NCI-H187 (cell line): ENCODE results near the gene MAN1A1.

Experiments
- DNase-seq, 2 experiments: peaks; one replicate each; lab custom pipeline; 2025; lab: John Stamatoyannopoulos, UW

MAN1A1 gene

GRCh38 chr6:119142041-119142440 is 207.5 kb downstream of the MAN1A1 start:
- DNase-seq = no peak

- no peak for DNase-seq
Measured at GRCh38 chr6:119140196-119141140, 209.1 kb downstream of the MAN1A1 start.

GRCh38 chr6:119138906-119139541 is 210.5 kb downstream of the MAN1A1 start:
- DNase-seq = no peak

GRCh38 chr6:119137194-119138072 is 212.1 kb downstream of the MAN1A1 start:
- no peak for DNase-seq

GRCh38 chr6:119134752-119135151 is 214.8 kb downstream of the MAN1A1 start:
- DNase-seq = no peak

- no peak for DNase-seq
Measured at GRCh38 chr6:119133400-119133799, 216.2 kb downstream of the MAN1A1 start.

GRCh38 chr6:119132261-119132981 is 217.1 kb downstream of the MAN1A1 start:
- DNase-seq = no peak

- no peak for DNase-seq
Measured at GRCh38 chr6:119129968-119130484, 219.5 kb downstream of the MAN1A1 start.

- DNase-seq = peak in 1 of 2 experiments; percentile 33
Measured at GRCh38 chr6:119129148-119129967, 220.2 kb downstream of the MAN1A1 start.

- DNase-seq = no peak
Measured at GRCh38 chr6:119128252-119128912, 221.2 kb downstream of the MAN1A1 start.

- DNase-seq = no peak
Measured at GRCh38 chr6:119127627-119128026, 221.9 kb downstream of the MAN1A1 start.
